Stimulated activated CD8-positive, alpha-beta memory T cell treated with anti-CD3 and anti-CD28 coated beads, Interleukin-4, amount 100 ng/mL, for 48 hours (primary cell): ENCODE data around the gene DEPDC1.

Experiments used
- DNase-seq: peaks from one replicate; pipeline ENCODE4 v3.0.0-alpha.2; 2020

DEPDC1 gene

GRCh38 chr1:68470388-68470970 is 26.4 kb downstream of the DEPDC1 start:
- DNase-seq, result no peak

- DNase-seq, result no peak
Observed at GRCh38 chr1:68464891-68465290, 32.0 kb downstream of the DEPDC1 start.

DNA sequence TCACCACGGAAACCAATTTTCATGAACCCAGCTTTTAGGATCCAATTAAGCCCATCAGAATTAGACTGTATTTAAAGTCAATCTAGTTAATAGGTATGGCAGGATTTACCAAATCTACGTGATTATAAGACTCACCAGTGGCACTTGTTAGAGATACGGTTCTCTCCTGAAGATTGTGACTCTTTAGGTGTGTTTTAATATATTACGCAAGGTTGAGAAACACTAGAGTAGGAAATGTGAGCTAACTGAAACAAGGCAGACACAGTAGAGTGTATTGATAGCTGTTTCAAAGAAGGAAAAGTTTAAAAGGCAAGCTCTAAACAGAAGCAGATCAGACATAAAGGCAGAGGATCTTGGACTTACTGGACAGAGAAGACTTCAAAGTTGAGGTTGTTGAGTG is 35.9 kb downstream of the DEPDC1 start:
- DNase-seq, result no peak

GRCh38 chr1:68459796-68460195 is 37.1 kb downstream of the DEPDC1 start:
- DNase-seq, result no peak

DNA sequence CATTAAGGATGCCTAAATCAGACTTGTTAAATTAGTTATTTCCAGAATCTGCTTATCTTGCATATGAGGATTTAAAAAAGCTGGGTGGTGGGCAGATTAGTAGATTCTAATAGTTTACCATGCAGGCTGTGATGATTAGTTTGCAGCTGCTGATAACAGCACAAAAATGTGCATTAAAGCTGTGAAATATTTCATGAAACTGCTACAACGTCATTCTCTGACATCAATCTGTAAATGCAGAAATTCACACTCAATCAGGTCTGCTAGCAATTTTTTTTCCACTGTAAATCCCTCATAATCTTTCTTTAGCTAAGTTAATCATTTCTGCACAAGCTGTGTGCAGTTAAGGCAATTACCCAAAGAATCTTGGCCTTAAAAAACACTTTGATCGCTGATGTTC is 37.8 kb downstream of the DEPDC1 start:
- no peak for DNase-seq

DNA sequence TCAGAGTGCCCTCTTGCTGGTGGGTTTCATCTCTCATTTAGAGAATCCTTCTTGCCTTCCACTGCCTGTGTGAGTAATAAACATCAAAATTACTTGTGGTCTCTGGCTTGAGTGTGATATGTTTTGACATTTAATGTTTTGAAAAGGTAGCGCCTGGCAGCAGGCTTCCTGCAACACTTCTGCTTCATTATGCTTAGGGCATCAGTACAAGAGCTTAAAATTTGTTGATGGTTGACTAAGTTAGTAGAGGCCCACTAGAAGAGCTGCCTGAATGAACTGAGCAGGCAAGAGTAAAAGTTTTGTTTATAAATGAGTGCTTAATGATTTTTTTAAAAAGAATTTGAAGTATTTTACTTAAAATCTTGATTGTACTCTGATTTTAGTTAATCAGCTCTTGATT is 40.7 kb downstream of the DEPDC1 start:
- DNase-seq, result no peak

GRCh38 chr1:68454534-68454933 is 42.3 kb downstream of the DEPDC1 start:
- no peak for DNase-seq

GRCh38 chr1:68453060-68453670 is 43.7 kb downstream of the DEPDC1 start:
- no peak for DNase-seq

GRCh38 chr1:68449901-68450300 is 47.0 kb downstream of the DEPDC1 start, which contains the start of gene RPE65:
Gene RPE65, minus strand, starts transcription at chr1:68449954. Its CDS starts 49 bp downstream, at chr1:68449905.
- no peak for DNase-seq

DNA sequence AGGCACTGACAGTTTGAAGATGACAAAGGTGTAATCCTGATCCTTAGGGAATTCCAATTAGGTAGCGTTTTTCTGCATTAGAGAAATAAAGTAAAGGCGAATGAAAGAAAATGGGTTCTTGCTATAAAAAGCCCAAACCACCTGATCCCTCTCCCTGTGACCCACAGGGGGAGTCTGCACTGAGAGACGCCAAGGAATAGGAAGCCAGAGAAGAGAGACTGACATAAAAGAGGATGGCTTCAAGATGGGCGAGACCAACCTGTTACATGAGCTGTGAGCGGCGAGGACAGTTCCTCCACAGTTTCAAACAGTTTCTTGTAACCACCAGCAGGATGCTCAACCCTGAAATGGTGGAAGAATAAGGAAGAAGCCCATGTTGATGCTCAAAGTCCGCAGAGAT is 48.5 kb downstream of the DEPDC1 start:
- no peak for DNase-seq

GRCh38 chr1:68445709-68446108 is 51.2 kb downstream of the DEPDC1 start:
- DNase-seq, result no peak

DNA sequence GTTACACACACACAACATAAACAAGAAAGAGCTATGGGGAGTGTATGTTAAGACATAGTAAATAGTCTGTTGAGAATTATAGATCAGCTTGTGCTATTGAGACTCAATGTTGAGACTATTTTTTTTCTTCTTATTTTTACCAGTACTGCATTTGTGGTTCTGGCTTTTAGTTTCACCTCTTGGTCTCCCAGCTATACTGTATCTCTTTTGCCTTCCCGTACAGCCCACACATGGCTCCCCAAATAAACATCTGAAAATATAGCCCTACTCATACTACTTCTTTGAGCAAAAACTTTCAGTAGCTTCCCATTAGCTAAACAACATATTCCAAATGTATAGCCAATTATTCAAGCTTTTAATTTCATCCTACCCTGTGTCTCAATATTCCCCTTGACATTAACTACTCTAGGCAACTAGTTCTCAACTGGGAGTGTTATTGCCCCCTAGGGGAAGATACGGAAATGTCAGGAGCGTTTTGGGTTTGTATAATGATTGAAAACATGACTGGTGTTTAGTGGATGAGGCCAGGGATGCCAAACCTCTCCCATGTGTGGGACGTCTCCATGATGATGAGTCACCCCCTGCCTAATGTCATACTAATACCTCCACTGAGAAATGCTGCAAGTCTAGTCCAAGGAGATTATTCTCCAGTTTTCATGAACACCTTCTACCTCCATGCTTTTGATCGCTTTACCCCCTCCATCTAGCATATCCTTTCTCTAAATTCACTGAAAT is 53.9 kb downstream of the DEPDC1 start:
- DNase-seq, result peak; percentile 28

GRCh38 chr1:68442006-68442405 is 54.9 kb downstream of the DEPDC1 start:
- no peak for DNase-seq

GRCh38 chr1:68438310-68438709 is 58.6 kb downstream of the DEPDC1 start:
- no peak for DNase-seq

DNA sequence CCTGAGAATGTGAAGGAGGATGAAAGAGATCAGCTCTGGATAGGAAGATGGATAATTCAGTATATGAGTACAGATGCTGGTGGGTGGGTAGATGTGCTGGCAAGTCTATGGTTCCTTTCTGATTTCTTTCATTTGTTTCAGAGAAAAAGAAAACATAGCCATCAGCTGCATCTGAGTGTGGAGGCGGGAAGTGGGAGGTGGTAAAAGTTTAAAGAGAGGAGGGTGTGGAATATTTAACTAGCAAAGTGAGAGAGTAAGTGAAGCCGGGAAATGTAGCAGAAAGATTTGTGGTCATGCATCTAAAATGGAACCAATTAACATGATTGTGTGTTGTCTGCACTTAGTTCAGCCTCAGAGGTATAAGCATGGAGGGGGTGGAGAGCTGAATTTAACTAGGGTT is 63.5 kb downstream of the DEPDC1 start:
- no peak for DNase-seq

DNA sequence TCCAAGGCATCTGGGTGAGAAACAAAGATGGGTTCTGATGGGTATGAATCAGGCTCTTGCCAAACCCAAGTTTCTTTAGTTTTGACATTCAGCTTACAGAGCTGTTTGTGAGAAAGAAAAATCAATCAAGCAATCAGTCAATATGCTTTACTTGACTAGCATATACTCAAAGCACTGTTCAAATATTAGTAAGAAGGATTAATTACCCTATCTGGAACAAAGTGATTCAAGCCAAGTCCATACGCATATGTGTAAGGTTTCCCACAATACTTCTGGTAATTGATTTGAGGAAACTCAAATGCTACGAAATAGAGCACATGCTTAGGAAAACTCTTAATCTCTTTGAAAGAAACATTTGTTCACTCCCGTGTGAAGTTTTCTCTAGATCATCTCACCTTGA is 65.8 kb downstream of the DEPDC1 start:
- no peak for DNase-seq

- DNase-seq, result no peak
Observed at GRCh38 chr1:68429233-68429808, 67.6 kb downstream of the DEPDC1 start.

DNA sequence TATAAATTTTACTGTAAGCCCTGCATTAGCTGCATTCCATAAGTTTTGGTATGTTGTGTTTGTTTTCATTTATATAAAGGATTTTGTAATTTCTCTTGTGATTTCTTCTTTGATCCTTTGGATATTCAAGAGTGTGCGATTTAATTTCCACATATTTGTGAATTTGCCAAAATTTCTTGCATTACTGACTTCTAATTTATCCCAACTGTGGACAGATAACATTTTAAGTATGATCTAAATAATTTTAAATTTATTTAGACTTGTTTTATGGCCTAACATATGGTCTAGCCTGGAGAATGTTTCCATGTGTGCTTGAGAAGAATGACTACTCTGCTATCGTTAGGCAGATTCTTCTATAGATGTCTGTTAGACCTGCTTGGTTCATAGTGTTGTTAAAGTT is 70.3 kb downstream of the DEPDC1 start:
- DNase-seq, result no peak
